NCI-H1417 treated with DMSO at 0.1 percent for 48 hours (cell line): ENCODE data around the gene EIF2S2.
A peak's percentile ranks its signal among the peaks of the same experiment; 100 is the strongest.

ENCODE experiments used
- DNase-seq: peaks from one replicate; lab custom pipeline; 2025; lab: John Stamatoyannopoulos, UW

Gene EIF2S2

GRCh38 chr20:34089655-34090345, 22.2 kb downstream of the EIF2S2 start:
- no peak for DNase-seq

GRCh38 chr20:34089175-34089479, 22.9 kb downstream of the EIF2S2 start:
- no peak for DNase-seq

GRCh38 chr20:34088305-34089174, 23.5 kb downstream of the EIF2S2 start:
- no peak for DNase-seq

DNA sequence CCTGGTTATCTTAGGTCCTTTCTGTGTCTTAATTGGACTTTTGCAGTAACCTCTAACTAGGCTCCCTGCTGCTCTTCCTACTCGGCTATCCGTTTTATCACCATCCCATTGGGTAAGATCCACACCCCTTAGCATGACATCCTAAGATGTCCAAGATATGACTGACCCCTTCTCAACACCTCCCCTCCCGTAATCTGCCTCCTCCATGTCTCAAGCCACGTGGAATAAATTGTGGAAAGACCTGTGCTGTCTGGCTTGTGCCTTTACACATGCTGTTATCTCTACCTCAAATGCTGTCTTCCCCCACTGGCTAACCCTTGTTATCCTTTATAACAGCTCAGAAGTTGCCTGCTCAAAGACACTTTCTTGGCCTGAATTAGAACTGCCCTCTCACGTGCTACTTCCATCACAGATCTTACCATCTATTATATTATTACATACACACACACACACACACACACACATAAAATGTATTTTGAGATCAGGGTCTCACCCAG, 26.5 kb downstream of the EIF2S2 start:
- no peak for DNase-seq

DNA sequence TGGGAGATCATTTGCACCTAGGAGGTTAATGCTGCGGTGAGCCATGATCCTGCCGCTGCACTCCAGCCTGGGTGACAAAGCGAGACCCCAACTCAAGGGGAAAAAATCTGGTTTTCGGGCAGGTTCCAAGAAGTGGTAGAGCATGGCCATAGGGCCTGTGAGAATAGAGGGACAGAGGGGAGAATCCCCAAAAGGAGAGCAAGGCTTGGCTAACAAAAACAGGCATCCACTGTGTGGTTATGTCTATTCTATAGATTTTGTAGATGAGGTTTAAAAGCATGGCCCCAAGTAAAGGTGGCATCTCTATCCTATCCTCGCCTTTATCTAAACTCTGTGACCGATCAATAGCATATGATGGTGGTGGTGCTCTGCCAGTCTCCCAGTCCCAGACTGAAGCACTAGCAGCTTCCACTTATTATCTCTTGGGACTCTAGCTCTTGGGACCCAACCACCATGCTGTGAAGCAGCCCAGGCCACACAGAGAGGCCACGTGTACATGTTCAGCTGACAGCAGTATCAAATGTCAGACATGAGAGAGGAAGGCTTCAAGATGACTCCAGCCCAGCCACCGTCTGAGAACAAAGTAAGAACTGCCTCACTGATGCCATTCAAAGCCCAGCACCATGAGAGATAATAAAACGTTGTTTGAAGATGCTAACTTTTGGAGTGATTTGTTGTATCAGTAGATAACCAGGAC, 27.7 kb downstream of the EIF2S2 start:
- no peak for DNase-seq

- DNase-seq = no peak
Measured at GRCh38 chr20:34083781-34084180, 28.3 kb downstream of the EIF2S2 start.

DNA sequence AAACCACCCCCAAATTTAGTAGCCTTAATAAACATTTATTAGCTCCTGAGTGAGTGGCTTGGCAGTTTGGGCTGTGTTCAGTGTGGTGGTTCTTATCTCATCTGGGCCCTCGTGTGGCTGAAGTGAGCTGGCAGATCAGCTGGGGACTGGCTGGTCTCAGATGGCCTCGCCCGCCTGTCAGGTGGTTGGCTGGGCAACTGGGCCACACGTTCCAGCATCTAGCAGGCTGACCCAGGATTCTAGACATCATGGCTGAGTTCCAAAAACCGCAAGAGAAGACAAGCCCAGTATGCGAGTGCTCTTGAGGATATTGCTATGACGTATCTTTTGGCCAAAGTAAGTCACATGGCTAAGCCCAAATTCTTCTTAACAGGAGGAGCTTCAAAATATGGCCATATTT, 28.9 kb downstream of the EIF2S2 start:
- DNase-seq = no peak

DNA sequence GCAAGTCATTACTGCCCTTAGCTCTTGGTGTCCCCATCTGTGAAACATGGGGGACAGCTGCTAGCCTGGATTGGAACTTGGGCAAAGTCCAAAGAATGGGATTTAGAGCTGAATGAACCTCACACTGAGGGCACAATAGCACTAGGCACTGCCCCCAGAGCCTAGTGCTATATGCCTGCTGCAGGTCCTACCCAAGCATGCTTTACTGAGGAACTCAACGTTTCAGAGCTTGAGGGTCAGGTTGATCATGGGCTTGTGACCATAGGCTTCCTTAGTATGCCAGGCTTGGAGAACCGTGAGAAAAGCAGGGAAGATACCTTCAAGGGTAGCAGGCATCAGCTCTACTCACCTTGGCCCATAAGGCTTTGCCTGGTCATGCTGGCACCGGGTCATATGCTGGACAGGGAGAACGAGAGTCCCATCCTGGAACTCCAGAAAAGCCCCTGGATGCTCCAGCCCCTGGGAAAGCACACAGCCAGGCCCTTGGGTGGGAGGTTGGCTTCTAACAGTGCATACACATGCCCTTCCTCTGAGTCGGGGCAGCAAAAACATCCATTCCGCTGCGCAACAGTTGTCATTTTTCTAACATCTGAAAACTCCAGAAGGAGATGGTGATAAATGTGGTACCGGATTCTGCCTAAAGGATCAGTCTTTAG, 29.7 kb downstream of the EIF2S2 start:
- no peak for DNase-seq

- no peak for DNase-seq
Measured at GRCh38 chr20:34079818-34080217, 32.2 kb downstream of the EIF2S2 start.

- DNase-seq = no peak
Measured at GRCh38 chr20:34078540-34078939, 33.5 kb downstream of the EIF2S2 start.

DNA sequence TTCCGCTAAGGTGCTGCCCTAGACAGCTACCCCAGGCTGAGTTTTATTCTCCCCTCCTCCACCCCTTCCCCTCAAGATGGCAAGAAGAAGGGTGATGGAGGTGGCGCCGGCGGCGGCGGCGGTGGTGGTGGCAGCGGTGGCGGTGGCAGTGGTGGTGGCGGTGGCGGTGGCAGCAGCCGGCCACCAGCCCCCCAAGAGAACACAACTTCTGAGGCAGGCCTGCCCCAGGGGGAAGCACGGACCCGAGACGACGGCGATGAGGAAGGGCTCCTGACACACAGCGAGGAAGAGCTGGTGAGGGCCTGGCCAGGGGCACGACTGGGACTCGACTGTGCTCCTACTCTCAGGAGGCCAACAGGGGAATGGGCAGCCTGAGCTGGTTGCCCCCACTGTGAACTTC, 35.1 kb downstream of the EIF2S2 start:
- no peak for DNase-seq

DNA sequence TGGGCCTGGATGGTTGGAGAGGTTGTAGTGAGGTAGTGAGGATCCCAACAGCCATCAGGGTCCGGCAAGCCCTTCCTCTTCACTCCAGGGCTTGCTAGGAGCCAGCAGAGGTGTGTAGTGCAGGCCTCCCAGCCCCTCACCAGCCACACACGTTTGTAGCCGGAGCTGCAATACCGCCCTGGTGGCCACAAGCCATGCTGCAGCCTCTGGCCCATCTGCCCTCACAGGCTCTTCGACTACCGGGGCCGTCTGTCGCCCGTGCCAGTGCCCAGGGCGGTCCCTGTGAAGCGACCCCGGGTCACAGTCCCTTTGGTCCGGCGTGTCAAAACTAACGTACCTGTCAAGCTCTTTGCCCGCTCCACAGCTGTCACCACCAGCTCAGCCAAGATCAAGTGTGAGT, 36.4 kb downstream of the EIF2S2 start:
- no peak for DNase-seq

DNA sequence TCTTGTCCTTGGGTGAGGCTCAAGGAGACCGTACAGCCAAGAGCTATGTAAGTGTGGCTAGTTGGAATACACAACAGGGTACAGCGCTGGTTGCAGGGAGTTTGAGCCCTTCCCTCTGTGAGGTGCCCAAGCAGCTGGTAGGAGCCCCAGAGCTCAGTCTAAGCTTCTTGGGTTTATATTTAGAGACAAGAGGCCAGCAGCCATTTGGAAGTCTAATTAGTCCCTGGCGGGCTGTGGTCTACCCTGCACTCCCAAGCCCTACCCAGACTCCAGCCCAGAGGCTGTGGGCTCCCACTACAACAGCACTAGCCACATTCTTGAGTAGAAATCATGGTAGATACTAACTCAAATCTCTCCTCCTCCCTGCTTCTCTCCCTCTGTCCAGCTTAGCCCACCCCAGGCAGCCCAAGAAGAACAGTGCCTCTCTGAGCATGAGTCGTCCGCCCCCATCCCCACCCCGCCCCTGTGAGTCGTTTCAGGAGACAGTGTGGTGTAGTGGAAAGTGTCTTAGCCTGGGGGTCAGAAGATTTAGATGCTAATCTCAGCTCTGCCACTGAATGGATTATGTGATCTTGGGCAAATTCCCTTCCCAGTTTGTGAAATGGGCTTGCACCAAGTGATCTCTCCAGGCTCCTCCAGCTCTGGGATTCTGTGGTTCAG, 37.8 kb downstream of the EIF2S2 start:
- no peak for DNase-seq

DNA sequence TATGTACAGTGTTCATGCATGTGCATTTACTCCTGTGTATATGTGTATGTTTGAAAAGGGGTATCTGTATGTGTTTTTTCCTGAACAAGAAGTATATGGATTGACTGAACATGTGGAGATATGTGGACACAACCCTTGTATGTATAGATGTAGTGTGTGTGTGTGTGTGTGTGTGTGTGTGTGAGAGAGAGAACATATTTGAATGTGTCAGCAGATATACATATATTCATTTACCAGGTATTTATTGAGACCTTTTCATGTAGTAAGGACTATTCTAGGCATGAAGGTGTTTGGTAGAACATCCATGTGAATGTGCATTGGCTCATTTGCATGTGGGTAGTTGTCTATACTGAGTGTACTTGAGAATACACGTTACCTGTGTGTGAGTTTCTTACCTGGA, 39.3 kb downstream of the EIF2S2 start:
- DNase-seq = no peak

DNA sequence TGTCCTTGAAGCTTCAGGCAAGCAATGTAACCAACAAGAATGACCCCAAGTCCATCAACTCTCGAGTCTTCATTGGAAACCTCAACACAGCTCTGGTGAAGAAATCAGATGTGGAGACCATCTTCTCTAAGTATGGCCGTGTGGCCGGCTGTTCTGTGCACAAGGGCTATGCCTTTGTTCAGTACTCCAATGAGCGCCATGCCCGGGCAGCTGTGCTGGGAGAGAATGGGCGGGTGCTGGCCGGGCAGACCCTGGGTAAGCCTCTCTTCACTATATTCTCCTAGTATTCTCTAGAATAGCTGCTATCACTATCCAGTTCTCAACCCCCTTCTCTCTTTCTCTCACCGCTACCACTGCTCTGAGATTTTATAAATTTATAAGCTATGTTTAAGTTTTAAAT, 40.0 kb downstream of the EIF2S2 start:
- DNase-seq = no peak

DNA sequence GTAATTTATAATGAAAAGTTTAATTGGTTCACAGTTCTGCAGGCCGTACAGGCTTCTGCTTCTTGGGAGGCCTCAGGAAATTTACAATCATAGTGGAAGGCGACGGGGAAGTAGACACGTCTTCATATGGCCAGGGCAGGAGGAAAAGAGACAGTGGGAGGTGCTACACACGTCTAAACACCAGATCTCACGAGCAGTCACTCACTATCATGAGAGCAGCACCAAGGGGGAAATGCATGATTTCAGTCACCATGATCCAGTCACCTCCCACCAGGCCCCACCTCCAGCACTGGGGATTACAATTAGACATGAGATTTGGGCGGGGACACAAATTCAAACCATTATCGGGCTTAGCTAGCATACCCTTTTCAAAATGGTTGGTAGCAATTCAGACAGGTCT, 41.2 kb downstream of the EIF2S2 start:
- DNase-seq = no peak

GRCh38 chr20:34070079-34070439, 42.0 kb downstream of the EIF2S2 start:
- no peak for DNase-seq

DNA sequence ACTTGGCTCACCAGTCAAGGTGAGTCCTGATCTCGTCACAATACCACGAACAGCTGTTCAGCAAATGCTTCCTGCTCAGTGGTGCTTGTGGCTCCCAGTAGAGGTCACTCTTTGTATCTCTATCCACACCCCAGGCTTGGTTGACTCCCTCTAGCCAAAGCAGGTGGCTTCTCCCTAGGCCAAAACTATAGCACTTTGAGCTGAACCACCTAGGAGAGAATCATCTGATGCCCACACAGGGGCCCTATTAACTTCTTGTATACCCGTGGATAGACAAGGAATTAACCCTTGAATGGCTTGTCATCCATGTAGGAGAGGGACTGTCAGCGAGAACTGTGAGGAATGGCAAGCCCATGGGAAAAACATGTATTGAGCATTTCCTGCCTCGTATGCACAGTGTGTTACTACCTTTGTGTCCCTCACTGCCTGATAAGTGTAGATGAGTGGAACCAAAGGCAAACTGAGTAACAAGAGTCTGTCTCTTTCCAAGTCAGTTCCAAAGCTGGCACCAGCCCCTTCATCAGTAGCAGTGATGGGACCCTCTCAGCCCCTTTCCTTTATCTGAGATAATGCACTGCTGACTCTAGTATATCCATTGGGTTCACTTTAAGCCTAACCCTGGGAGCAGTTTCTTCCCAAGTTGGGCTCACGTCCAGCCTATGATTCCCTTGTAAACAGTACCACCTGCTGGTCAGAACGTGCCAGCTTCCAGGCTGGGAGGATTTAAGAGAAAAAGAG, 42.5 kb downstream of the EIF2S2 start:
- peak; percentile 56 for DNase-seq

GRCh38 chr20:34068001-34068400, 44.0 kb downstream of the EIF2S2 start:
- DNase-seq = no peak

GRCh38 chr20:34066476-34067090, 45.5 kb downstream of the EIF2S2 start:
- no peak for DNase-seq

DNA sequence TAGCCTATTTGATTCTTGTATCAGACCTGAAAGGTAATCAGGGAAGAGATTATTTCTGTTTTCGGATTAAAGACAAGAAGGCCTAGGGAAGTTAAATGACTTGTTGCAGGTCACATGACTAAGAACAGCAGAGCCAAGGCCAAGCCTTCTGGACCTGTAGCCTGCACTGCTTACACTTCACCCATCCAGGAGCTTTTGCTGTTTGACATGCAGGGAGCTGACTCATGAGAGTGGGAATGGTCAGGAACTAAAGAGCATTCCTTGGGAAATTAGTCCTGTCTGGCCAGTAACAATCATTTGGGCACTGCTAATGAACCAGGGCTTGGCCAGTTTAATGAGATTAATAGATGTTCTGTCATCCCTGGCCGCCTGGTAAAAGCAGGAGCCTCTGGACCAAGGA, 46.8 kb downstream of the EIF2S2 start:
- DNase-seq = no peak
